Measurements from ENCODE around the gene GALNT17.
"Not testable (repeated sequence)": the region's sequence is repeated elsewhere in the genome, so short reads cannot be mapped to it uniquely, and the experiment has no call there.

GALNT17 gene

GRCh38 chr7:71695186-71695585, 563.2 kb downstream of the GALNT17 start:
- DNase-seq (ENCODE audit: low read depth) = no peak

DNA sequence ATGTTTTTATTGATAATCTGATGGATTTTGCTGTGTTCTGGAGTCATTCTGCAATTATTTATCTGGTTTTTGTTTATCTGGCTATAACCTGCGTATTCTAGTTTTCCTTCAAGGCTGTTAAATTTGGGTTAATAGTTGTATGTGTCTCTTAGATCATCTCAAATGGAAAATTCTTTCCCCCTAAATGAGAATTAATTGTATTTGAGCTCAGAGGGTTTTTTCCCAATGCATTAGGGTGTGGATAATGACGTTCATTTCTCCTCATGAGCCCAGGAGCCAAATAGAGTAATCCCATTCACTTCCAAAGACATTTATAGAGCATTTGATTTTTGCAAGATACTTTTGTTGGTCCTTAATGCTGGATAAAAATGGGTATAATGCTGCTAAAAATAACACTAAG, 564.6 kb downstream of the GALNT17 start:
- no peak for DNase-seq (ENCODE audit: low read depth)

DNA sequence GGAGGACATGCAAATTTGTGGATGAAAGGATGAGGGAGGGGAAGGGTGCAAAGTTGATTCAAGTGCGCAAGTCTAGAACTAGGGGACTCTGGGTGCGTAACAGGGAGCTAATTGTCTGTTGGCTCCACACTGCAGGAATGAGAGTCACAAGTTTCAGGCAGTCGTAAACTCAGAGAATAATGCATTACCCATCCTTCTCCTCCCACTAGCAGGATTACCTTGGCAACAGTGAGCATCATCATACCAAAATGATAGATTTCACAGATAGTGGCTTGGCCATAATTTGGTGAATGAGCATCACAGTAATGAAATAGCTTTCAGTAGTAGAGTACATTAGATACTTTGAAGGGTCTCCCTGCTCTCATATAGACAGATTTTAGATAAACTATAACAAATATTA, 565.5 kb downstream of the GALNT17 start:
- DNase-seq (ENCODE audit: low read depth) = no peak

DNA sequence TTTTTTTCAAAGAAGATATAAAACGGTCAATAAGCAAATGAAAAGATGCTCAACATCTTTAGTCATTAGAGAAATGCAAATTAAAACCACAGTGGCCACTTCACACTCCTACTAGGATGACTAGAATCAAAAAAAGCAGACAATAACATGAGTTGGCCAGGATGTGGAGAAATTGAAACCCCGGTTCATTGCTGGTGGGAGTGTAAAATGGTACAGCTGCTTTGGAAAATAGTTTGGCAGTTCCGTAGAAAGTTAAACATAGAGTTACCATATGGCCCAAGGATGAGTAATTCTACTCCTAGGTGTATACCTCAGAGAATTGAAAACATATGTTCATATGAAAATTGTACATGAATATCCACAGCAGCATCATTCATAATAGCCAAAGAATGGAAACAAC, 573.3 kb downstream of the GALNT17 start:
- no peak for DNase-seq (ENCODE audit: low read depth)

- no peak for DNase-seq (ENCODE audit: low read depth)
These were observed 574.1 kb downstream of the GALNT17 start for GRCh38 chr7:71705901-71706596.

- DNase-seq (ENCODE audit: low read depth) = no peak
These were observed 574.6 kb downstream of the GALNT17 start for GRCh38 chr7:71706597-71706975.

DNA sequence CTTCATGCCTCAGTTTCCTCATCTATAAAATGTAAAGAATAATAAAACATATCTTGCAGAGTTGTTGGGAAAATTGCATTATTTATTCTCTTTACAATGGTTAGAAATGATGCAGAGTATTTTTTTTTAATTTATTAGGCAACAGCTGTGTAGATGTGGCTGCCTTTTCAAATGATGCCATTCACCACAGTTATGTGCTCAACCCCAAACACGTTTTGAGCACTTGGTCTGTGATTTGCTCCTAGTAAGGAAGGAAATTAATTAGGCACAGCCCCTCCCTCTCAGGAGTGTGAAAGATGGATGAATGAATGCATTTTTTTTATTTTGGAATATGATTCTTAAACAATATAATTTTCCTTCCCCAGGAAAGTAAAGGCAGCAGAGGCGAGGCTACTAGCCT, 575.1 kb downstream of the GALNT17 start:
- no peak for DNase-seq (ENCODE audit: low read depth)

GRCh38 chr7:71708710-71709109, 576.8 kb downstream of the GALNT17 start:
- no peak for DNase-seq (ENCODE audit: low read depth)

DNA sequence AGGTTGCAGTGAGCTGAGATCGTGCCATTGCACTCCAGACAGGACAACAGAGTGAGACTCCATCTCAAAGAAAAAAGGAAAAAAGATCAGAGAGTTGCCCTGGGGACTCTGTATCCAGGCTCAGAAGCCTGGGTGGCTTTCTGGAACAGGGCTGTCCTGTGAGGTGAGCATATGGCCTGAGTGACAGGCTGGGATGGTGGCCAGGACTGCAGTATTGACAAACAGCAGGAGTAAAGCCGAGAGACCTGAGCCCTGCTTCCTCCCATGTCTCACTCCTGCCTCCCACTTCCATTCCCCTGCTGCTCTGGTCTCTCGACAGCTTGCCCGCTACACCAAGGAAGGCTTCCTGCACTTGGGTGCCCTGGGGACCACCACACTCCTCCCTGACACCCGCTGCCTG, 578.5 kb downstream of the GALNT17 start:
- DNase-seq (ENCODE audit: low read depth) = no peak

- DNase-seq (ENCODE audit: low read depth) = no peak
These were observed 580.8 kb downstream of the GALNT17 start for GRCh38 chr7:71712653-71713180.

GRCh38 chr7:71716690-71717089, 584.7 kb downstream of the GALNT17 start:
- DNase-seq (ENCODE audit: low read depth) = no peak

- DNase-seq (ENCODE audit: low read depth) = no peak
These were observed 586.6 kb downstream of the GALNT17 start for GRCh38 chr7:71718563-71718962.

GRCh38 chr7:71721742-71722141, 589.8 kb downstream of the GALNT17 start:
- no peak for DNase-seq (ENCODE audit: low read depth)

DNA sequence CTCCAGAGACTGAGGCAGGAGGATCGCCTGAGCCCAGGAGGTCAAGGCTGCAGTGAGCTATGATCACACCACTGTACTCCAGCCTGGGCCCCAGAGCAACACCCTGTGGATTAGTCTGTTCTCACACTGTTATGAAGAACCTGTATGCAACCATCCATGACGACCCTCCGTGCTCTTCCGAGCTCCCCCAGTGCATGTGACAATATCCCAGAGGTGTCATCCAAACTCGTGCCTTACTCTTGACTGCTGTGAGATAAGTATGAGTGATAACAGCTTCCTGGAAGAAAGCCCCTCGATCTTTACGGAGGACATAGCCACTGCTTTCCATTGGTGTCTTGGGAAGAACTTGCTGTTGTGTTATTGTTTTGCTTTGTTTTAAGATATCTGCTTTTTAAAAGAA, 591.9 kb downstream of the GALNT17 start:
- DNase-seq (ENCODE audit: low read depth) = no peak

- no peak for DNase-seq (ENCODE audit: low read depth)
These were observed 595.4 kb downstream of the GALNT17 start for GRCh38 chr7:71727347-71727746.

DNA sequence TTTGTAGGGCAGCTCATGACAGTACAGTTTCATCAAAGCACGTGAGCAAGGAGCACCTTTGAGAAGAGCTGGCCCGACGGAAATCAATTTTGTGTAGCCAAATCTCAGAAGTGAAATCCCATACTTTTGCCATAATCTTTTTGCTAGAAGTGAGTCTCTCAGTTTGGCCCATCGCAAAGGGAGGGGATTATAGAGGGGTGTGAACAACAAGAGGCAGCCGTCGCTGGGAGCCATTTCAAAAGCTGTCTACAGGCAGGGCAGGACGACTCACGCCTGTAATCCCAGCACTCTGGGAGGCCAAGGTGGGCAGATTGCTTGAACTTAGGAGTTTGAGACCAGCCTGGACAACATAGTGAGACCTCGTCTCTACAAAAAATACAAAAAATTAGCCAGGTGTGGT, 599.8 kb downstream of the GALNT17 start:
- DNase-seq (ENCODE audit: low read depth) = no peak

GRCh38 chr7:71733107-71733870, 601.3 kb downstream of the GALNT17 start:
- DNase-seq (ENCODE audit: low read depth) = peak; percentile 51

DNA sequence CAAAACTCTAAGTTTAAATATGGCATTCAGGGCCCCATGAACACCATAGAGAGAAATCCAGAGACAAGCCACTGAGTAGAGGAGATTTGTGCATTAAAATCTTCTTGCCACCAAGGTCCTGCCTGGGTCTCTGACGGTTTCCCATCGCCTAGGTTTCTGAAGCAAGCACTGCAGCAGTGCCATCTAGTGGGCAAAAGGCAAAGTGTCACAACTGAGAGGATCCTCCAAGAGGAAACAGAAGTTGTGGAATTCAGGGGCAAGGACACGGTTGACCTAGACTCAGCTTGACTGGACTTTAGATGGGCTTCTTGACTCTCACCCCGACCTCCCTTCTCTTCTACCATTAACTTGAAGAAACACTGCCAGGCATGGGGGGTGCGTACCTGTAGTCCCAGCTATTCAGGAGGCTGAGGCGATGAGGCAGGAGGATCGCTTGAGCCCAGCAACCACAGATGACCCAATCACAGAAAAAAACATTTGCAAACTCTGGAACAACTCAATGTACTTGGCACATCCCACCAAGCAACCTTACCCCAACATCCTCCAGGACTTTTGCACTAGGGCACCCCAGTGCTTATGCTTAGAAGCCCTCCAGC, 604.1 kb downstream of the GALNT17 start:
- peak; percentile 15 for DNase-seq (ENCODE audit: low read depth)

- DNase-seq (ENCODE audit: low read depth) = not testable (repeated sequence)
These were observed 606.1 kb downstream of the GALNT17 start for GRCh38 chr7:71737931-71738540.

DNA sequence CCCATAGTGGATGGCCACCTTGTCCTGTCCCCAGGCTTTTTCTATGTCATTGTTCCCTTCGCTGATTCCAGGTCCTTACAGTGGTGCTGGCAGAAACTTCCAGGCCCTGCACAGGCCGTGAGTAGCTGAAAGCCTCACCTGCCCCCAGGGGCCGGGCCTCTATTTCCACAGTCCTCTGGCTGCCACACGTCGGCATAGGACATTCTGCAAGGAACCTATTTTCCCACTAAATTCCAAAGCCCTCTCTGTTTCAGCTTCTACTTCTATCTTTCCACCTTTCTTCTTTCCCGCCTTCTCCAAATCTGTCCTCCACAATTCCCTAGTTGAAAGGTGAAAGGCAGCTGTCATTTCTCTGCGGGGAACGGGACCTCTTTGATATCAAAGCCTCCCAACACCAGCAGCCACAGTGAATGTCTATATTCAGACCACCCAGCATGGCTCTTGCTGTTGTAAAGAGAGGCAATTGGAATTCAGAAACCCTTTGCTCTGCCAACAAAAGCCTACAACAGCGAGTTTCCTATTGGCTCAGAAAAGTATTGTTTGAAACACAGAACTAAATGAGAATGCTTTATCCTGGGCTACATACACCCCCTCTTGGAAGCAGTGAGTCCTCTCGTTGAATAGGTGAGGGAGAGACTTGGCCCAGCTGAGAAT, 607.7 kb downstream of the GALNT17 start:
- no peak for DNase-seq (ENCODE audit: low read depth)

GRCh38 chr7:71740174-71740560, 608.2 kb downstream of the GALNT17 start:
- DNase-seq (ENCODE audit: low read depth) = no peak

DNA sequence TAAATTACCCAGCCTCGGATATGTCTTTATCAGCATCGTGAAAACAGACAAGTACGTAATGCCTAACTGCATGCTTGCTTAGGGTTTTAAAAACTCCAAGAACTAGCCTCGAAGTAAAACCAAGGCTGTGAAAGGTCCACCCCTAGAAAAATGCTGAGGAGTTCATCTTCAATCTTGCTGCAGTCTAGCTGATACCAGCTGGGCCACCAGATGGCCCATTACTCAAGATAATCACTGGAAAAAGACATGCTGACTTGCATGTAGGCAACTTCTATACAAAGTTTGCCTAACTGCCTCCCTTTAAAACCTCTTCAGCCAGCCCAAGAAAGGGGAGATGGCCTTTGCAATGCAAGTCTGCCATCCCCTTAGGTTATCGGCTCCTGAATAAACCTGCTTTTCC, 614.1 kb downstream of the GALNT17 start:
- DNase-seq (ENCODE audit: low read depth) = no peak

All from stimulated activated CD8-positive, alpha-beta memory T cell treated with anti-CD3 and anti-CD28 coated beads, Interleukin-7, amount 100 ng/mL, for 24 hours (primary cell).